ENCODE data around the gene OTUD4.

- TF ChIP-seq EZH2 (IDR thresholded peaks at IDR 0.05; ENCODE audit: insufficient read depth, poor library complexity, severe bottlenecking) (no peak), EZH2phosphoT487 (IDR thresholded peaks at IDR 0.05; ENCODE audit: insufficient read depth, low read depth) (no peak)
These were observed 26.5 kb downstream of the OTUD4 start for GRCh38 chr4:145153904-145154298.

All from GM23248 (cell line).